Measurements from ENCODE around the gene DNAJC17. TPM values are rescaled to one million over a fixed set of nuclear protein-coding genes. Genes with fewer than 3 reads are reported as not detected.

Gene DNAJC17
- total RNA-seq, 2 experiments from 2014 or later: 24.2 to 39.9 TPM

DNA sequence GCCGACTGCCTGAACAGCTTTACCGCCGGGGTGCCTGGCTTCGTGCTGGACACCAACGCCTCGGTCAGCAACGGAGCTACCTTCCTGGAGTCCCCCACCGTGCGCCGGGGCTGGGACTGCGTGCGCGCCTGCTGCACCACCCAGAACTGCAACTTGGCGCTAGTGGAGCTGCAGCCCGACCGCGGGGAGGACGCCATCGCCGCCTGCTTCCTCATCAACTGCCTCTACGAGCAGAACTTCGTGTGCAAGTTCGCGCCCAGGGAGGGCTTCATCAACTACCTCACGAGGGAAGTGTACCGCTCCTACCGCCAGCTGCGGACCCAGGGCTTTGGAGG lies 37.4 kb upstream of the DNAJC17 start:
- H3K4me3 ChIP-seq (ENCODE audit: low read depth, low read length, poor library complexity, severe bottlenecking): peak overlapping the region; percentile 27
- ChIA-PET POLR2A (interaction anchor here (0.6 kb wide), 1 partner anchor 29 kb away, joined by 5 read pairs; no protein-coding TSS in a partner anchor), CTCF (ENCODE audit: unreplicated experiment) (interaction anchor here (3.5 kb wide), 1 partner anchor 13 kb away, joined by 19 read pairs; no protein-coding TSS in a partner anchor)
- H4K20me1 ChIP-seq (ENCODE audit: insufficient read depth, low read length): no peaks in the 10 kb centered on the region
- intact Hi-C loops (cut with micrococcal nuclease; ENCODE audit: unreplicated experiment): no loop called here
- H3K27ac ChIP-seq (ENCODE audit: low read depth, low read length, poor library complexity, severe bottlenecking): no peak overlapping the region
- no peaks in the 10 kb centered on the region for H3K79me2 ChIP-seq (ENCODE audit: insufficient read depth, low read depth, low read length)
- H3K4me2 ChIP-seq (ENCODE audit: low read length): peak overlapping the region; percentile 67
- TF ChIP-seq, protein P1, sequence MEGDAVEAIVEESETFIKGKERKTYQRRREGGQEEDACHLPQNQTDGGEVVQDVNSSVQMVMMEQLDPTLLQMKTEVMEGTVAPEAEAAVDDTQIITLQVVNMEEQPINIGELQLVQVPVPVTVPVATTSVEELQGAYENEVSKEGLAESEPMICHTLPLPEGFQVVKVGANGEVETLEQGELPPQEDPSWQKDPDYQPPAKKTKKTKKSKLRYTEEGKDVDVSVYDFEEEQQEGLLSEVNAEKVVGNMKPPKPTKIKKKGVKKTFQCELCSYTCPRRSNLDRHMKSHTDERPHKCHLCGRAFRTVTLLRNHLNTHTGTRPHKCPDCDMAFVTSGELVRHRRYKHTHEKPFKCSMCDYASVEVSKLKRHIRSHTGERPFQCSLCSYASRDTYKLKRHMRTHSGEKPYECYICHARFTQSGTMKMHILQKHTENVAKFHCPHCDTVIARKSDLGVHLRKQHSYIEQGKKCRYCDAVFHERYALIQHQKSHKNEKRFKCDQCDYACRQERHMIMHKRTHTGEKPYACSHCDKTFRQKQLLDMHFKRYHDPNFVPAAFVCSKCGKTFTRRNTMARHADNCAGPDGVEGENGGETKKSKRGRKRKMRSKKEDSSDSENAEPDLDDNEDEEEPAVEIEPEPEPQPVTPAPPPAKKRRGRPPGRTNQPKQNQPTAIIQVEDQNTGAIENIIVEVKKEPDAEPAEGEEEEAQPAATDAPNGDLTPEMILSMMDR (conservative IDR thresholded peaks at IDR 0.05; ENCODE audit: low read length): no peak
- TF ChIP-seq EZH2phosphoT487 (IDR thresholded peaks at IDR 0.05; ENCODE audit: borderline replicate concordance, low read depth, low read length): no peak
- DNase-seq (ENCODE audit: low spot score): no peak
- no TSS peak for BruUV-seq (replicated peaks)
- peak overlapping the region; percentile 22; the same call in 1 of the 2 replicates for H2AFZ ChIP-seq (ENCODE audit: low read length)
- no peaks in the 10 kb centered on the region for H3K9me2 ChIP-seq (ENCODE audit: insufficient read depth, low read length)
- H3K4me1 ChIP-seq (ENCODE audit: insufficient read depth, low read length, poor library complexity, severe bottlenecking): peaks cover 25% of the 10 kb centered on the region
- no peaks in the 10 kb centered on the region for H3K9me3 ChIP-seq (ENCODE audit: low read length)
- H3K36me3 ChIP-seq (ENCODE audit: insufficient read depth, low read length): no peaks in the 10 kb centered on the region

DNA sequence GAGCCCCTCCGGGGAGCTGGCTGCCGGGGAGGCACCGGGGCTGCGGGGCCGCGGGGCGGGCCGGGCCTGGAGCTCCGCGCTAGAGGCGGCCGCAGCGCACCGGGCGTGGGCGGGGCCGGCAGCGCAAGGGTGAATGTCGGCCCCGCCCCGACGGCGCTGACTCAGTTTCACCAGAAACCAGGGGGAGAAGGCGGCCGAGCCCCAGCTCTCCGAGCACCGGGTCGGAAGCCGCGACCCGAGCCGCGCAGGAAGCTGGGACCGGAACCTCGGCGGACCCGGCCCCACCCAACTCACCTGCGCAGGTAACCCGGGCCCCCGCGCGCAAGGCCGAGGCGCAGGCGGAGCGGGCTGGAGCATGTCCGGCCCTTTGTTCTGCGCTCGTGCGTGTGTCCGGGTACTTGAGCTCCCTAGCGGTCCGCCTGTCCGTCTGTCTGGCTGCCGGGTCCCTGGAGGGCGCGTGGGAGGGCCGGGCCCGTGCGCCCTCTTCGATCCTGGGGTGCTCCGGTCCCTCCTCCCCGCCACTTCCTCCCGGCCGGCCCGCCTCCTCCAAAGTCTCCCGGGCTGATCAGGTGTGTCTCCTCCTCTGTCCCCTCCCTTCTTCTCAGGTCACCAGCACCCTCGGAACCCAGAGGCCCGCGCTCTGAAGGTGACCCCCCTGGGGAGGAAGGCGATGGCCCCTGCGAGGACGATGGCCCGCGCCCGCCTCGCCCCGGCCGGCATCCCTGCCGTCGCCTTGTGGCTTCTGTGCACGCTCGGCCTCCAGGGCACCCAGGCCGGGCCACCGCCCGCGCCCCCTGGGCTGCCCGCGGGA lies 36.8 kb upstream of the DNAJC17 start, which contains the start of gene SPINT1:
TSS of gene SPINT1 (plus strand) at position 164 of the 811 bp plus-strand sequence. CDS start at position 671, 507 bp downstream.
- ChIA-PET CTCF (ENCODE audit: unreplicated experiment) (interaction anchor here (1.3 kb wide), 1 partner anchor 14 kb away, joined by 3 read pairs; no protein-coding TSS in a partner anchor), POLR2A (interaction anchor here (0.6 kb wide), 2 partner anchors 28 to 102 kb away, joined by 5 to 6 read pairs; no protein-coding TSS in a partner anchor)
- no peaks in the 10 kb centered on the region for H3K36me3 ChIP-seq (ENCODE audit: insufficient read depth, low read length)
- no peaks in the 10 kb centered on the region for H3K9me3 ChIP-seq (ENCODE audit: low read length)
- no peaks in the 10 kb centered on the region for H3K9me2 ChIP-seq (ENCODE audit: insufficient read depth, low read length)
- no peaks in the 10 kb centered on the region for H4K20me1 ChIP-seq (ENCODE audit: insufficient read depth, low read length)
- DNase-seq (ENCODE audit: low spot score): no peak
- peak within 1 kb of the TSS; percentile 22; the same call in 1 of the 2 replicates for H2AFZ ChIP-seq (ENCODE audit: low read length)
- intact Hi-C loops (cut with micrococcal nuclease; ENCODE audit: unreplicated experiment): no loop called here
- no peak within 1 kb of the TSS for H3K27ac ChIP-seq (ENCODE audit: low read depth, low read length, poor library complexity, severe bottlenecking)
- peak within 1 kb of the TSS; percentile 27 for H3K4me3 ChIP-seq (ENCODE audit: low read depth, low read length, poor library complexity, severe bottlenecking)
- no TSS peak for BruUV-seq (replicated peaks)
- peak within 1 kb of the TSS; percentile 67 for H3K4me2 ChIP-seq (ENCODE audit: low read length)
- H3K79me2 ChIP-seq (ENCODE audit: insufficient read depth, low read depth, low read length): no peaks in the 10 kb centered on the region
- TF ChIP-seq, protein P1 (conservative IDR thresholded peaks at IDR 0.05; ENCODE audit: low read length): no peak
- no peak for TF ChIP-seq EZH2phosphoT487 (IDR thresholded peaks at IDR 0.05; ENCODE audit: borderline replicate concordance, low read depth, low read length)
- H3K4me1 ChIP-seq (ENCODE audit: insufficient read depth, low read length, poor library complexity, severe bottlenecking): peaks cover 25% of the 10 kb centered on the region

Measured in OCI-LY7 (cell line).